Left lung (tissue), 10 donors: ENCODE results near the gene PEF1. TPM values are rescaled to one million over a fixed set of nuclear protein-coding genes. Genes with fewer than 3 reads are reported as not detected.
A peak's percentile ranks its signal among the peaks of the same experiment; 100 is the strongest.

Experiments used
- ATAC-seq: fragments of 200-7000 bp; cut with Tn5 transposase; one replicate; pipeline ENCODE4 v1.9.1; 2020; ENCODE audit warnings: moderate library complexity
- DNase-seq, 4 donors: peaks; one replicate each; pipeline ENCODE4 v3.0.0-alpha.2; 2013 to 2020
- H3K27ac ChIP-seq, 2 donors: fragments of 200-600 bp; sonication (generic) in 1 of 2; one replicate each; pipeline versions ENCODE4 v1.5.0 to v1.8.0; 2020 to 2021
- H3K27me3 ChIP-seq, 2 donors: fragments of 200-600 bp; sonication (generic) in 1 of 2; one replicate each; pipeline versions ENCODE4 v1.5.0 to v1.8.0; 2020 to 2021
- H3K36me3 ChIP-seq, 2 donors: fragments of 200-600 bp; sonication (generic) in 1 of 2; one replicate each; pipeline versions ENCODE4 v1.5.0 to v1.8.0; 2020 to 2021
- H3K4me1 ChIP-seq, 2 donors: fragments of 200-600 bp; one replicate each; pipeline ENCODE4 v1.8.0; 2021
- H3K4me3 ChIP-seq, 2 donors: fragments of 200-600 bp; sonication (generic) in 1 of 2; one replicate each; pipeline versions ENCODE4 v1.5.0 to v1.8.0; 2020 to 2021; ENCODE audit warnings: mild to moderate bottlenecking in 1 of 2
- H3K9me3 ChIP-seq, 2 donors: fragments of 200-600 bp; sonication (generic) in 1 of 2; one replicate each; pipeline versions ENCODE4 v1.5.0 to v1.8.0; 2020 to 2021
- intact Hi-C, 2 donors: fragments of 100-400 bp; cut with DNase I; formaldehyde crosslinking; loops; one replicate each; pipeline versions ENCODE4 v1.11.2 to v1.14.2; 2022
- polyA plus RNA-seq, 6 donors: library from polyadenylated mRNA; unstranded; fragments of 120-200 nt; gene quantifications; one replicate each; pipeline ENCODE4 v1.2.1, GENCODE V29; 2013; ENCODE audit not compliant: insufficient read length in 6 of 6
- total RNA-seq, 2 donors: library from RNA; stranded (reverse); fragmentation: NEBNext Ultra II Directional; extraction: Animal tissue kit (Norgen Biotek cat#: 25700); gene quantifications; one replicate each; pipeline ENCODE4 v1.2.1, GENCODE V29; 2021
- TF ChIP-seq, protein P1 (sequence below), 2 donors: fragments of 200-600 bp; sonication (generic) in 1 of 2; IDR thresholded peaks; one replicate each; pipeline versions ENCODE4 v1.5.0 to v1.8.0; 2021; ENCODE audit warnings: antibody characterized with exemption in 2 of 2
- donor health status: DM: no; HTN: yes; CAD: no.
- donor health status: DM: no; HTN: no; CAD: no.

Gene PEF1
- total and polyA plus RNA-seq, 8 donors, result 55.4 to 75.8 (median 64.3) TPM

DNA sequence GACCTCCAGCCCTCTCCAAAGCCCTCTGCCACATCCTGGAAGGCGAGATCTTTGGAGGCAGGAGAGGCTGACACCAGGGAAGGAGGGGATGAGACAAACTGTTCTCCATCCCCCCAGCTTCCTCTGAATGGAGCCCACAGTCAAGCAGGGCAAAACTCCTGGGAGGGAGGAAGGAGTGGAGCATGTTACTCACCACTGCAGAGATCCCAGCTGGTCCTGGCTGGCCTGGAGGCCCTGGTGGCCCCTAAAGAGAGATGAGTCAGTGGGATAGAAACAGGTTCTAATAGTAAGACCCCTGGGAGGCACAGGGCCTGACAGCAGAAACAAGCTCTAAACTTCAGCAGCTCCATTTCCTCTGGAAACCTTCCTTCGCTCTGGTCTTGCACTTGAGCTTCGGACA lies 14.0 kb upstream of the PEF1 start:
- DNase-seq (no peak), ATAC-seq (no peak)
- no peak overlapping the region for H3K27ac ChIP-seq

DNA sequence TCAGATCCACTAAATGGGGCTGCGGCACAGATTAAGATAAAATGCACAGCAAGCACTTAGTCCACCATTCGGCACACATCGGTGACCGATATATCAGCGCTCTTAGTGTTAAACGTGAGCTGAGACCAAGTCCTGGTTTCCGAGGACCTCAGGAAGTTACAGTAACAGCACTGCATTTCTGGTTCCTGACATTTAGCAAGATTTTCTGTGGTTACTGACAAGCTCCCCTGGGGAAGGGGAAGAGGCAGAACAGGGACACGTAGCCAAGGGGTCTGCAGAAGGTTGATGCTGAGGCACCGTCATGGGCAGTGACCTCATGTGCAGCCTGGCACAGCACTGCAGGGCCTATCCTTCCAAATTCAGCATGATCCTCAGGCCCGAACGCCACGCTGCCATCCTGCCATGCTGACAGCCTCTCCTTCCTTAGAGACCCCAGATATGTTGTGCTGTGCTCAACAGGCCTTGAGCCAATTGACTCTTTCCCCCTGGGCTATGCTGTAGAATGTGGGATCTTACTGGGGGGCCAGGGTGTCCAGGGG lies 13.4 kb upstream of the PEF1 start:
- H3K9me3 ChIP-seq, result no peaks in the 10 kb centered on the region
- intact Hi-C loops, result no loop called here
- DNase-seq (no peak), ATAC-seq (no peak)
- H3K4me1 ChIP-seq, result peaks cover 0 to 13% of the 10 kb centered on the region in 2 donors
- peak overlapping the region in 1 of 2 donors; percentile 20 for H3K27ac ChIP-seq
- no peak overlapping the region for H3K4me3 ChIP-seq
- TF ChIP-seq, protein P1, sequence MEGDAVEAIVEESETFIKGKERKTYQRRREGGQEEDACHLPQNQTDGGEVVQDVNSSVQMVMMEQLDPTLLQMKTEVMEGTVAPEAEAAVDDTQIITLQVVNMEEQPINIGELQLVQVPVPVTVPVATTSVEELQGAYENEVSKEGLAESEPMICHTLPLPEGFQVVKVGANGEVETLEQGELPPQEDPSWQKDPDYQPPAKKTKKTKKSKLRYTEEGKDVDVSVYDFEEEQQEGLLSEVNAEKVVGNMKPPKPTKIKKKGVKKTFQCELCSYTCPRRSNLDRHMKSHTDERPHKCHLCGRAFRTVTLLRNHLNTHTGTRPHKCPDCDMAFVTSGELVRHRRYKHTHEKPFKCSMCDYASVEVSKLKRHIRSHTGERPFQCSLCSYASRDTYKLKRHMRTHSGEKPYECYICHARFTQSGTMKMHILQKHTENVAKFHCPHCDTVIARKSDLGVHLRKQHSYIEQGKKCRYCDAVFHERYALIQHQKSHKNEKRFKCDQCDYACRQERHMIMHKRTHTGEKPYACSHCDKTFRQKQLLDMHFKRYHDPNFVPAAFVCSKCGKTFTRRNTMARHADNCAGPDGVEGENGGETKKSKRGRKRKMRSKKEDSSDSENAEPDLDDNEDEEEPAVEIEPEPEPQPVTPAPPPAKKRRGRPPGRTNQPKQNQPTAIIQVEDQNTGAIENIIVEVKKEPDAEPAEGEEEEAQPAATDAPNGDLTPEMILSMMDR (IDR thresholded peaks at IDR 0.05), result no peak
- no peaks in the 10 kb centered on the region for H3K36me3 ChIP-seq
- H3K27me3 ChIP-seq, result no peaks in the 10 kb centered on the region

More for the DNA sequence above, 14.0 kb upstream of the PEF1 start:
- Histone ChIP-seq H3K9me3 (no peaks in the 10 kb centered on the region), H3K4me1 (peaks cover 0 to 13% of the 10 kb centered on the region in 2 donors), H3K27me3 (no peaks in the 10 kb centered on the region), H3K36me3 (no peaks in the 10 kb centered on the region), H3K4me3 (no peak overlapping the region)
- TF ChIP-seq, protein P1 (IDR thresholded peaks at IDR 0.05), result no peak
- intact Hi-C loops, result no loop called here

DNA sequence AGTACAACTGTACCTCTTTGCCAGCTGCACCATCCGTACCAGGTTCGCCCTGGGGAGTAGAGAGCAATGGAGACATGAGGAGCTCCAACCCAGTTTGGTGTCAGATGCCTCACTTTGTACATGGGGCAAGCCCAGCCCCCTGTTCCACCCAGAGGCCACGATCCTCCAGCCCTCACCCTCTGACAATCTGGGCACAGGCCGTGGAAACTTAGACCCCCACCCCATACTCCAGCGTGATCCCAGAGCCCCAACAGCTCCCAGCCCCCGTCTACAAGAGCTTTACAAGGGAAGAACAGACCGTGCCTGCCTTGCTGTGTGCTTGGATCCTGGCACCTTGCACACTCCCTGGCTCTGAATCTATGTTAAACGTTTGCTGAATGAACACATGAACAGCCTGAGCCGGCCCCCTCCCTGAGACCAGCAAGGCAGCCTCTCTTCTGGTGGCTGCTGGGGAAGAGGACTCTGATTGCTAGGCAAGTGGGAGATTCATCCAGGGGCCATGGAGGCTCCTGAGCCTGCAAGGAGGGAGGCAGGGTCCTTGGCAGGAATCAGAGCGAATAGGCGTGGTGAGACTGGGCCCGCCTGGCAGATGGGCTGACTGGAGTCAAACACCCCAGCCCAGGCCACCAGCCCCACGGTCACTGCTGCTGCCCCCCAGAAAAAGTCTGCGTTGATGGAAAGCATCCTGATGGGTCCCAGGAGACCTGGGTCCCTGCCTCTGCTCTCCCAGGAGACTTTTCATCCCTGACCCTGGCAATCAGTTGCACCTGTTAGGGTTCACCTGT lies 12.5 kb upstream of the PEF1 start:
- H3K9me3 ChIP-seq, result no peaks in the 10 kb centered on the region
- no peaks in the 10 kb centered on the region for H3K27me3 ChIP-seq
- ATAC-seq (no peak), DNase-seq (no peak)
- intact Hi-C loops, result no loop called here
- H3K36me3 ChIP-seq, result no peaks in the 10 kb centered on the region
- H3K4me3 ChIP-seq, result no peak overlapping the region
- H3K4me1 ChIP-seq, result peaks cover 0 to 13% of the 10 kb centered on the region in 2 donors
- peak overlapping the region in 1 of 2 donors; percentile 20 for H3K27ac ChIP-seq
- TF ChIP-seq, protein P1 (IDR thresholded peaks at IDR 0.05), result no peak

DNA sequence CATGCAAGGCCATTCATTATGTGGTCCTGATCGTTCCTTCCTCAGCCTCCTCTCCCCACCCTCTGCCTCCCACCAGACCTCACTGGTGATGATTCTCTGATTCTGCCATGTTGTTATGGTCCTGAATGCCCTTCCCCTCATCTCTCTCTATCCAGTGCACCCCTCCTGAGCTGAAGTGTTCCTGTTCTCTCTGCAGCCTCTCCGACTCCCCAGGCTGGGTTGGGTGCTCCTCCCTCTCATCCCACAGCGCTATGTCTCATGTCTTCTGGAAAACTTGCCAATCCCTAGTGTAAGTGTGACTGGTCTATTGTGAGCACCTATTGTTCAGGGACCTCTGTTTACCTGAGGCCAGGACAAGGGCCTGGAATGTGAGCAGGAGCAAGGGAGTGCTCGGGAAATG lies 11.1 kb upstream of the PEF1 start:
- H3K36me3 ChIP-seq, result no peaks in the 10 kb centered on the region
- H3K4me3 ChIP-seq, result no peak overlapping the region
- TF ChIP-seq, protein P1 (IDR thresholded peaks at IDR 0.05), result no peak
- H3K4me1 ChIP-seq, result peaks cover 0 to 13% of the 10 kb centered on the region in 2 donors
- no peaks in the 10 kb centered on the region for H3K9me3 ChIP-seq
- no peak overlapping the region for H3K27ac ChIP-seq
- DNase-seq (no peak), ATAC-seq (no peak)
- H3K27me3 ChIP-seq, result no peaks in the 10 kb centered on the region
- intact Hi-C loops, result no loop called here

DNA sequence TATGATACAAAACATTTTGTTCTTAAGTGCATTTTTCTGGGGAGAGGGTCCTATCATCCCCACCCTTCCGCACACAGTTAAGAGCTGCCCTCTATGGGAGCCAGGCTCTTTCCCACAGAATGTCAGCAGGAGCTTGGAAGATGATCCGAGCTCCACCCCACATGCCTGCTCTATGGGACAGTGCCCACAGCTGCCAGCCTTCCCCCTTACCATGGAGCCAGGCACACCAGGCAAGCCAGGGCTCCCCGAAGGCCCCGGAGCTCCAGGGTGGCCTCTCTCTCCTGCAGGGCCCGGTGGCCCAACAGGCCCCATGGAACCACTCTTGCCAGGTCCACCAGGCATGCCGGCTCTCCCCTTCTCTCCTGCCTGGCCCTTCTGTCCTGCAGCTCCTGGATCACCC lies 10.4 kb upstream of the PEF1 start:
- Histone ChIP-seq H3K27me3 (no peaks in the 10 kb centered on the region), H3K36me3 (no peaks in the 10 kb centered on the region), H3K27ac (no peak overlapping the region), H3K9me3 (no peaks in the 10 kb centered on the region), H3K4me1 (peaks cover 0 to 13% of the 10 kb centered on the region in 2 donors), H3K4me3 (no peak overlapping the region)
- no peak for ATAC-seq
- TF ChIP-seq, protein P1 (IDR thresholded peaks at IDR 0.05), result no peak
- intact Hi-C loops, result no loop called here
- DNase-seq, result no peak
